Measurements from ENCODE around the gene UCK1. TPM values are rescaled to one million over a fixed set of nuclear protein-coding genes. Genes with fewer than 3 reads are reported as not detected.

Gene UCK1
- polyA plus RNA-seq, 3 donors = 15.9 to 19.9 (median 16.3) TPM

GRCh38 chr9:131523451-131524435 lies 7.3 kb downstream of the UCK1 start:
- no peak overlapping the region for H3K4me3 ChIP-seq (replicated peaks in 1 of 3; ENCODE audit: low read depth in 2 of 3, low read length in 3 of 3)
- H3K27ac ChIP-seq (ENCODE audit: low read depth in 1 of 2, low read length in 2 of 2) = no peak overlapping the region
- peaks cover 84 to 100% of the 10 kb centered on the region in 2 donors for H3K36me3 ChIP-seq (replicated peaks in 1 of 2; ENCODE audit: control insufficient read depth in 1 of 2, insufficient read depth in 2 of 2, low read length in 2 of 2)
- H3K4me1 Mint-ChIP-seq = no peaks in the 10 kb centered on the region
- no peak overlapping the region for H3K4me3 Mint-ChIP-seq
- intact Hi-C loops (cut with micrococcal nuclease) = no loop called here
- no peak for DNase-seq
- no peak overlapping the region for H3K4me2 ChIP-seq (replicated peaks; ENCODE audit: extremely low read depth, low read length, poor library complexity, severe bottlenecking)
- no peaks in the 10 kb centered on the region for H3K79me2 ChIP-seq (ENCODE audit: insufficient read depth, low read length)
- no peaks in the 10 kb centered on the region for H4K20me1 ChIP-seq (ENCODE audit: insufficient read depth, low read length)
- no peaks in the 10 kb centered on the region for H3K9me3 Mint-ChIP-seq
- no peak for TF ChIP-seq CTCF (IDR thresholded peaks at IDR 0.05)
- H3K9ac ChIP-seq (ENCODE audit: insufficient read depth, low read length, poor library complexity, severe bottlenecking) = no peak overlapping the region
- no peak overlapping the region for H2AFZ ChIP-seq (ENCODE audit: insufficient read depth, low read depth, low read length, poor library complexity, severe bottlenecking)
- peaks cover 0 to 3% (median 1%) of the 10 kb centered on the region in 3 donors for H3K27me3 Mint-ChIP-seq (ENCODE audit: low read depth in 3 of 3)
- no peaks in the 10 kb centered on the region for H3K9me3 ChIP-seq (replicated peaks in 1 of 2; ENCODE audit: control insufficient read depth in 1 of 2, insufficient read depth in 1 of 2, low read length in 2 of 2)
- H3K27ac Mint-ChIP-seq = peak overlapping the region in 1 of 7 donors; percentile 24
- WGBS (ENCODE audit: insufficient coverage) = 95% methylated on average over 23 of the region's 29 CpGs
- no peaks in the 10 kb centered on the region for H3K4me1 ChIP-seq (ENCODE audit: control insufficient read depth in 1 of 2, insufficient read depth in 2 of 2, low read length in 2 of 2)
- no peaks in the 10 kb centered on the region for H3K27me3 ChIP-seq (ENCODE audit: control insufficient read depth in 2 of 2, insufficient read depth in 2 of 2, low read length in 2 of 2)
- H3K36me3 Mint-ChIP-seq = peaks cover 77 to 84% of the 10 kb centered on the region in 2 donors

DNA sequence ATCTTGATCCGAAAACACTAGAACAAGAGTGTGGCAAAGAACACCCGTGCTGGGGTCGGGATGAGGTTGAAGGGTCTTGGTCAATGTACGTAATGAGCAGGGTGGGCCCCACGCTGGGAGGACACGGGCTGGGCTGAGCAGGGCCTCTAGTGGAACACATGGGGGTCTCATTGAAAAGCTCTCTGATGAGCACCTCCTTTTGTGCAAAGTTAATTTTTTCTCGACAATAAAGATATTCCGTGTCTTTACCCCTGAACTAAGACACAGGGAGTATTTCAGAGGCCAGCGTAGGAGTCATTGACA lies 8.0 kb downstream of the UCK1 start:
- H3K27me3 ChIP-seq (ENCODE audit: control insufficient read depth in 2 of 2, insufficient read depth in 2 of 2, low read length in 2 of 2) = no peaks in the 10 kb centered on the region
- H4K20me1 ChIP-seq (ENCODE audit: insufficient read depth, low read length) = no peaks in the 10 kb centered on the region
- H3K27ac Mint-ChIP-seq = peak overlapping the region in 1 of 7 donors; percentile 8
- H3K36me3 ChIP-seq (replicated peaks in 1 of 2; ENCODE audit: control insufficient read depth in 1 of 2, insufficient read depth in 2 of 2, low read length in 2 of 2) = peaks cover 82 to 100% of the 10 kb centered on the region in 2 donors
- H3K79me2 ChIP-seq (ENCODE audit: insufficient read depth, low read length) = no peaks in the 10 kb centered on the region
- H3K27me3 Mint-ChIP-seq (ENCODE audit: low read depth in 3 of 3) = peaks cover 0 to 3% (median 1%) of the 10 kb centered on the region in 3 donors
- intact Hi-C loops (cut with micrococcal nuclease) = no loop called here
- H3K9me3 ChIP-seq (replicated peaks in 1 of 2; ENCODE audit: control insufficient read depth in 1 of 2, insufficient read depth in 1 of 2, low read length in 2 of 2) = no peaks in the 10 kb centered on the region
- DNase-seq = no peak
- H3K4me2 ChIP-seq (replicated peaks; ENCODE audit: extremely low read depth, low read length, poor library complexity, severe bottlenecking) = no peak overlapping the region
- no peaks in the 10 kb centered on the region for H3K9me3 Mint-ChIP-seq
- H2AFZ ChIP-seq (ENCODE audit: insufficient read depth, low read depth, low read length, poor library complexity, severe bottlenecking) = no peak overlapping the region
- no peak for TF ChIP-seq CTCF (IDR thresholded peaks at IDR 0.05)
- no peaks in the 10 kb centered on the region for H3K4me1 ChIP-seq (ENCODE audit: control insufficient read depth in 1 of 2, insufficient read depth in 2 of 2, low read length in 2 of 2)
- 96% methylated on average over 9 of the region's 9 CpGs for WGBS (ENCODE audit: insufficient coverage)
- H3K4me1 Mint-ChIP-seq = no peaks in the 10 kb centered on the region
- no peak overlapping the region for H3K4me3 Mint-ChIP-seq
- H3K27ac ChIP-seq (ENCODE audit: low read depth in 1 of 2, low read length in 2 of 2) = no peak overlapping the region
- no peak overlapping the region for H3K4me3 ChIP-seq (replicated peaks in 1 of 3; ENCODE audit: low read depth in 2 of 3, low read length in 3 of 3)
- peaks cover 76 to 84% of the 10 kb centered on the region in 2 donors for H3K36me3 Mint-ChIP-seq
- no peak overlapping the region for H3K9ac ChIP-seq (ENCODE audit: insufficient read depth, low read length, poor library complexity, severe bottlenecking)

All from CD14-positive monocyte (primary cell).